Uterus (tissue), 4 donors: ENCODE data around the gene SCARF1. TPM values are rescaled to one million over a fixed set of nuclear protein-coding genes. Genes with fewer than 3 reads are reported as not detected.

Source experiments
- DNase-seq, 2 donors: peaks; one replicate each; pipeline ENCODE4 v3.0.0-alpha.2; 2019 to 2020
- H3K27ac ChIP-seq, 2 donors: fragments of 200-600 bp; sonication (generic); 1 replicate in 1 of 2; 2 replicates in 1 of 2; pipeline ENCODE4 v1.5.1; 2016 to 2018
- H3K27me3 ChIP-seq, 2 donors: fragments of 200-600 bp; sonication (generic); one replicate each; pipeline ENCODE4 v1.5.1; 2018 to 2019; ENCODE audit warnings: control low read depth in 1 of 2
- H3K36me3 ChIP-seq, 2 donors: fragments of 200-600 bp; sonication (generic); one replicate each; pipeline ENCODE4 v1.5.1; 2019; ENCODE audit warnings: control low read depth in 1 of 2
- H3K4me1 ChIP-seq, 2 donors: fragments of 200-600 bp; sonication (generic); one replicate each; pipeline ENCODE4 v1.5.1; 2018 to 2019; ENCODE audit warnings: control low read depth in 1 of 2
- H3K4me3 ChIP-seq, 2 donors: fragments of 200-600 bp; sonication (generic); 1 replicate in 1 of 2; 2 replicates in 1 of 2; pipeline ENCODE4 v1.5.1; 2018 to 2019; ENCODE audit warnings: mild to moderate bottlenecking in 1 of 2
- H3K9me3 ChIP-seq, 2 donors: fragments of 200-600 bp; sonication (generic); one replicate each; pipeline ENCODE4 v1.5.1; 2019; ENCODE audit warnings: control low read depth in 1 of 2
- CTCF ChIP-seq, 4 experiments: fragments of 200-600 bp in 2 of 4; fragments of 450-650 bp in 2 of 4; sonication (generic) in 2 of 4; IDR thresholded peaks; one replicate each; pipeline ENCODE4 v1.5.1; 2016 to 2019; ENCODE audit warnings: antibody characterized with exemption in 4 of 4, mild to moderate bottlenecking in 2 of 4, moderate library complexity in 1 of 4
- POLR2A ChIP-seq, 2 donors: fragments of 450-650 bp; IDR thresholded peaks; one replicate each; pipeline ENCODE4 v1.6.1; 2016; ENCODE audit warnings: antibody characterized with exemption in 2 of 2, mild to moderate bottlenecking in 1 of 2, moderate library complexity in 1 of 2
- intact Hi-C: fragments of 100-400 bp; cut with DNase I; formaldehyde crosslinking; loops from one replicate; pipeline ENCODE4 v1.15.1; 2023; ENCODE audit warnings: low total_unique reads
- total RNA-seq, 4 donors: library from RNA; depleted of rRNA in 3 of 4; stranded (reverse); fragments of >200 nt in 3 of 4; gene quantifications; one replicate each; pipeline versions ENCODE4 v1.1.0 to v1.2.4, GENCODE V29; 2014 to 2023
- donor health status: DM: yes; HTN: yes; CAD: no.

SCARF1 gene
- total RNA-seq, 4 donors from 2014 or later: 4.4 to 33.2 (median 14.2) TPM

- H3K36me3 ChIP-seq: no peaks in the 10 kb centered on the region
- peaks cover 0 to 20% of the 10 kb centered on the region in 2 donors for H3K4me1 ChIP-seq
- H3K9me3 ChIP-seq: no peaks in the 10 kb centered on the region
- H3K27me3 ChIP-seq: no peaks in the 10 kb centered on the region
- TF ChIP-seq CTCF (IDR thresholded peaks at IDR 0.05) (no peak), POLR2A (IDR thresholded peaks at IDR 0.05) (no peak)
- intact Hi-C loops: loop anchor here (5.0 kb wide), 1 partner anchor 65 kb away; no protein-coding TSS in a partner anchor
- H3K4me3 ChIP-seq: no peak overlapping the region
- peak overlapping the region; percentile 86 to 87 for H3K27ac ChIP-seq
- DNase-seq: no peak
These were observed 2.3 kb upstream of the SCARF1 start for GRCh38 chr17:1647802-1648171.

- TF ChIP-seq CTCF (IDR thresholded peaks at IDR 0.05): no peak
- TF ChIP-seq POLR2A (IDR thresholded peaks at IDR 0.05): no peak
- no peaks in the 10 kb centered on the region for H3K36me3 ChIP-seq
- peaks cover 0 to 20% of the 10 kb centered on the region in 2 donors for H3K4me1 ChIP-seq
- H3K9me3 ChIP-seq: no peaks in the 10 kb centered on the region
- intact Hi-C loops: loop anchor here (5.0 kb wide), 1 partner anchor 64 kb away; no protein-coding TSS in a partner anchor
- H3K27ac ChIP-seq: peak overlapping the region; percentile 56 to 75
- DNase-seq: no peak
- H3K4me3 ChIP-seq: no peak overlapping the region
- H3K27me3 ChIP-seq: no peaks in the 10 kb centered on the region
These were observed 805 bp upstream of the SCARF1 start for GRCh38 chr17:1646199-1646875.

GRCh38 chr17:1644493-1645206 is 882 bp downstream of the SCARF1 start:
- Histone ChIP-seq H3K27me3 (no peaks in the 10 kb centered on the region), H3K9me3 (no peaks in the 10 kb centered on the region), H3K27ac (peak overlapping the region; percentile 56 to 75), H3K4me1 (peaks cover 0 to 17% of the 10 kb centered on the region in 2 donors), H3K36me3 (no peaks in the 10 kb centered on the region), H3K4me3 (peak overlapping the region; percentile 25 to 28)
- intact Hi-C loops: loop anchor here (5.0 kb wide), 1 partner anchor 62 kb away; no protein-coding TSS in a partner anchor
- TF ChIP-seq POLR2A (IDR thresholded peaks at IDR 0.05) (no peak), CTCF (IDR thresholded peaks at IDR 0.05) (no peak)
- no peak for DNase-seq

GRCh38 chr17:1643999-1644492 is 1.5 kb downstream of the SCARF1 start:
- Histone ChIP-seq H3K27me3 (no peaks in the 10 kb centered on the region), H3K9me3 (no peaks in the 10 kb centered on the region), H3K4me1 (peaks cover 0 to 17% of the 10 kb centered on the region in 2 donors), H3K27ac (peak overlapping the region; percentile 56 to 75), H3K36me3 (no peaks in the 10 kb centered on the region), H3K4me3 (peak overlapping the region; percentile 0 to 35)
- intact Hi-C loops: no loop called here
- TF ChIP-seq CTCF (IDR thresholded peaks at IDR 0.05) (no peak), POLR2A (IDR thresholded peaks at IDR 0.05) (no peak)
- DNase-seq: no peak
